Tibial artery (tissue), 4 donors: ENCODE measurements around the gene GPRC5D.

Experiments used
- DNase-seq, 2 donors: peaks; one replicate each; pipeline ENCODE4 v3.0.0-alpha.2; 2019
- H3K27ac ChIP-seq, 2 donors: fragments of 200-600 bp; sonication (generic) in 1 of 2; 1 replicate in 1 of 2; 2 replicates in 1 of 2; pipeline ENCODE4 v1.5.1; 2018 to 2019; ENCODE audit warnings: mild to moderate bottlenecking in 1 of 2
- H3K27me3 ChIP-seq, 2 donors: fragments of 200-600 bp; sonication (generic) in 1 of 2; one replicate each; pipeline versions ENCODE4 v1.5.1 to v1.6.0; 2016 to 2019
- H3K36me3 ChIP-seq, 3 donors: fragments of 200-600 bp; sonication (generic) in 2 of 3; one replicate each; pipeline ENCODE4 v1.5.1; 2016 to 2019; ENCODE audit warnings: mild to moderate bottlenecking in 2 of 3
- H3K4me1 ChIP-seq, 4 donors: fragments of 200-600 bp; sonication (generic) in 2 of 4; 1 replicate in 3 of 4; 2 replicates in 1 of 4; pipeline ENCODE4 v1.5.1; 2016 to 2019
- H3K4me3 ChIP-seq, 2 donors: fragments of 200-600 bp; sonication (generic) in 1 of 2; 1 replicate in 1 of 2; 2 replicates in 1 of 2; pipeline ENCODE4 v1.5.1; 2018 to 2019; ENCODE audit warnings: mild to moderate bottlenecking in 2 of 2
- H3K9me3 ChIP-seq, 3 donors: fragments of 200-600 bp; sonication (generic) in 1 of 3; one replicate each; pipeline ENCODE4 v1.5.1; 2016 to 2019
- CTCF ChIP-seq, 2 experiments: fragments of 200-600 bp in 1 of 2; fragments of 450-650 bp in 1 of 2; IDR thresholded peaks; one replicate each; pipeline ENCODE4 v1.5.1; 2017 to 2019; ENCODE audit warnings: antibody characterized with exemption in 2 of 2, mild to moderate bottlenecking in 1 of 2, moderate library complexity in 1 of 2
- intact Hi-C: fragments of 100-400 bp; cut with DNase I; formaldehyde crosslinking; loops from one replicate; pipeline ENCODE4 v1.15.0; 2023; ENCODE audit warnings: low total_unique reads

The GPRC5D gene

GRCh38 chr12:12927211-12928079 is 24.5 kb downstream of the GPRC5D start:
- peak in 1 of 2 donors; percentile 90 for DNase-seq
- TF ChIP-seq CTCF (IDR thresholded peaks at IDR 0.05), result no peak
- Histone ChIP-seq H3K27me3 (no peaks in the 10 kb centered on the region), H3K4me3 (peak overlapping the region in 1 of 2 donors; percentile 38), H3K27ac (peak overlapping the region in 1 of 2 donors; percentile 40), H3K4me1 (peaks cover 0 to 11% (median 0%) of the 10 kb centered on the region in 4 donors), H3K36me3 (no peaks in the 10 kb centered on the region), H3K9me3 (no peaks in the 10 kb centered on the region)
- intact Hi-C loops, result no loop called here

DNA sequence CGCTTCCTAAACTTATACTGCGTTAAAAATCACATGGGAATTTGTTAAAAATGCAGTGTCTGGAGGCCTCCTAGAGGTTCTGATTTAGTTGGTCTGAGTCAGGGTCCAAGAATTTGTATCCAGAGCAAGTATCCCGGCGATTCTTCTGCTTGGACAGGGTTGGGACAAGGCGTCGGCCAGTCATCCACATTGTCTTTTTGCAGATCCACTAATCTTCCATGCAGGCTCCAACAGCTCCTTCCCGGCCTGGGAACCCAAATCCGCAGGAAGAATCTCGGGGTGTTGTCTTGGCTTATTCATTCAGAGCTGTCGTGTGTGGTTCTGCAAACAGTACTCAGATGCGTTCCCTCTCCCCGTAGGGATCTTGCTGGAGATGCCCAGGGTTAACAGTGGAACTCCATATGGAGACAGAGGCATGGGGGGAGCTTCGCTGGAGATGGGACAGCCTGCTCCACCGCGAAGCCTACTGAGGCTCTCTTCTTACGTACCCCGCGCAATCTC is 25.3 kb downstream of the GPRC5D start:
- no peak for DNase-seq
- H3K9me3 ChIP-seq, result no peaks in the 10 kb centered on the region
- H3K27me3 ChIP-seq, result no peaks in the 10 kb centered on the region
- TF ChIP-seq CTCF (IDR thresholded peaks at IDR 0.05), result no peak
- H3K36me3 ChIP-seq, result no peaks in the 10 kb centered on the region
- peak overlapping the region in 1 of 2 donors; percentile 40 for H3K27ac ChIP-seq
- no peak overlapping the region for H3K4me3 ChIP-seq
- intact Hi-C loops, result no loop called here
- peaks cover 0 to 11% (median 0%) of the 10 kb centered on the region in 4 donors for H3K4me1 ChIP-seq

DNA sequence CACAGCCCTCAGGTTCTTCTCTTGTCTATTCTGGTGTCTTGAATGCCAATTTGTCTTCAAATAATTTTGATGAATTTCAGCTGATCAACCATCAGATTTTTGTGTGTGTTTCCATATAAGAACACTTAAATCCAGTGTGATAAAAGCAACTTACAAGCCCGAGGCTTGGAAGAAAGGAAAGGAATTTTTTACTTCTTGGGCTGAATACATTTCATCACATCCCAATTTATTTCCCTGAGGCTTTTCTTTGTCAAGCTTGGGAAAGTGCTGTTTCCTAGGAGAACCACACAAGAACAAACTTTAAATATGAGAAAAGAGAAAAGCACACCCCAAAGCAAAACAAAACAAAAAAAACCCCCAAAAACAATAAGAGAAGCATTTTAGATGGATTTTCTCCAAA is 26.6 kb downstream of the GPRC5D start:
- intact Hi-C loops, result no loop called here
- TF ChIP-seq CTCF (IDR thresholded peaks at IDR 0.05), result no peak
- Histone ChIP-seq H3K9me3 (no peaks in the 10 kb centered on the region), H3K27me3 (no peaks in the 10 kb centered on the region), H3K27ac (peak overlapping the region in 1 of 2 donors; percentile 13), H3K4me3 (no peak overlapping the region), H3K4me1 (peaks cover 0 to 11% (median 0%) of the 10 kb centered on the region in 4 donors), H3K36me3 (no peaks in the 10 kb centered on the region)
- DNase-seq, result no peak

DNA sequence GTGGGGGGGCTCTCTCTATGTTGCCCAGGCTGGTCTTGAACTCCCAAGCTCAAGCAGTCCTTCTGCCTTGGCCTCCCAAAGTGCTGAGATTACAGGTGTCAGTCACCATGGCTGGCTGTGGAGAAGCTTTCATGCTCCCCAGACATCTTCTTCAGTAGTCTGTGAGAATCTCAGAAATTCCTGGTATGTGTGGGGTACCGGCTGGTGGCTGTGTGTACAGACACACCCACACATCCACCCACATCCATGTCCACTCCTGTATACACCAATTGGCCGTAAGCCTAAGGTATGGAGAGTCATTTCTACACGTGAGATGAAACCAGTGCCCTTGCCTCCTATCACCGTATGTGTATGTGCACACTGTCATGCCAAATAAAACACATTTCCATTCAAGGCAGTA is 27.8 kb downstream of the GPRC5D start:
- H3K9me3 ChIP-seq, result no peaks in the 10 kb centered on the region
- intact Hi-C loops, result no loop called here
- H3K4me3 ChIP-seq, result no peak overlapping the region
- no peaks in the 10 kb centered on the region for H3K36me3 ChIP-seq
- no peaks in the 10 kb centered on the region for H3K27me3 ChIP-seq
- no peak overlapping the region for H3K27ac ChIP-seq
- DNase-seq, result no peak
- no peak for TF ChIP-seq CTCF (IDR thresholded peaks at IDR 0.05)
- H3K4me1 ChIP-seq, result peaks cover 0 to 11% (median 0%) of the 10 kb centered on the region in 4 donors

DNA sequence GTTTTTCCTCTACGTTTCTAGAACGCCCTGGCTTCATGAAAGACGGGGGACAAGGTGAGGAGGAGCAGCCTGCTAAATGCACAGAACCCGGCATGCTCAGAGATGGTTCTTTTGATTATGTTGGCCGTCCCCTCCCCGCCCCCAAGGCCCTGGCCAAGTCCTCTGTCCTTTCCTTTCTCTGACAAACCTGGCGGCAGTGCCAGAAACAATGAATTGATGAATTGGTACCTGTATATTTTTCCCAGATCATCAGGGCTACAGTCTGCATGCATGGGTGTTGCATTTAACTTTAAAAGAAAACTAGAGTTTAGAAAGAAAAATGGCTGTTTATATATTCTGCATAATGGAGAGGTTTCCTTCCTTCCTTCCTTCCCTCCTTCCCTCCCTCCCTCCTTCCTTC is 29.0 kb downstream of the GPRC5D start:
- Histone ChIP-seq H3K4me3 (no peak overlapping the region), H3K27ac (no peak overlapping the region), H3K36me3 (no peaks in the 10 kb centered on the region), H3K27me3 (no peaks in the 10 kb centered on the region), H3K4me1 (peaks cover 0 to 11% (median 0%) of the 10 kb centered on the region in 4 donors), H3K9me3 (no peaks in the 10 kb centered on the region)
- intact Hi-C loops, result no loop called here
- no peak for DNase-seq
- TF ChIP-seq CTCF (IDR thresholded peaks at IDR 0.05), result no peak
